NCI-H2029 (cell line): ENCODE measurements around the gene RAD18.

ENCODE experiments used
- DNase-seq: peaks from one replicate; lab custom pipeline; 2025; lab: John Stamatoyannopoulos, UW

The RAD18 gene

DNA sequence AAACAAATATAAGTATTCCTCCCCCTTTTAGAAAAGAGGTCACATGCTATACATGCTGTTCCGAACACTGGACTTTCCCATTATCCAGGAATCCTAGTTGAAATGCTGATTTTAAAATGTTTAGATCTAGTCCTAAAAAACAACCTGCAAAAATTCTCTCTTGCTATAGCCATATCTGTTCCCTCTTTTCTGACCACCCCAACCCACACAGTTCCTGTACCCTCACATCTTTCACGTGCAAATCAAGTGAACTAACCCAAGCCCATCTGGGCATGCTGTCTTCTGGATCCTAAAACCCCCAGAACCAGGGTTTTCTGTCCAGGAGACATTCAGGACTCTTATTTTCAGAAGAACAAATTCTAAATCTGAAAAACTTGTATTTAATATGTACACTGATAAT is 67.4 kb downstream of the RAD18 start:
- DNase-seq = no peak

DNA sequence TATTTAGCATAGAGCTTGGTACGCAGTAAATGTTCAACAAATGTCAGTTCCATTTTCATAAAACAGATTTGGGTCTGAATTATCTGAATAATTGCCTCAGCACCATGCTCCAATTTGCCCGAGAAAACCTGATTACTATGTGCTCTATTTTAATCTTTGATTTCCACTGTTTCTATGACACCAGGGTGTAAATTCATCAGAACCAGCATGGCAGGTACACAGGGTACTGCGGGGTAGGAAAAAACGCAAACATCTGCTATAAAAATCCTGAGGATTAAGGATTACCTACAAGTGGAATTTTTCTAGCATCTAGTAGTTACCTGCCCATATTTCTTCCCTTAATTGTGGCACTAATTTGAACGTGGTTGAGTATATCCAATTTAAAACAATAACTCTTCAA is 70.3 kb downstream of the RAD18 start:
- no peak for DNase-seq

DNA sequence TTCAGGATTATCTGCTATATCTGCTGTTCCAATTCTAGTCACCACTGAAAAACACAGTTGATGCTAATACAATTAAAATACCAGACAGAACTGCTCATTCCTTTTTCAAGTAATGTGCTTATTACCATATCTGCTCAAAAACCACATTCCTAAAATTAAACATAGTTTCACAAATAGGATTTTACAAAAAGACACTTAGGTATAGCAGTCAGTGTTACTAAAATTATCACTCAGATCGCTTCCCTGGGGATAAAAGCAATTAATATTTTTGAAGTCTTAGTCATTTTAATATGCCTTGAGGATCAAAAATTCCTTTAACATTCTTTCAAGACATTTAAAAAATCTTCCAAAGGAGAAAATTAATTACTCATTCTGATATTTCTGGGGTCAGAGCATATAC is 71.5 kb downstream of the RAD18 start:
- DNase-seq = no peak

DNA sequence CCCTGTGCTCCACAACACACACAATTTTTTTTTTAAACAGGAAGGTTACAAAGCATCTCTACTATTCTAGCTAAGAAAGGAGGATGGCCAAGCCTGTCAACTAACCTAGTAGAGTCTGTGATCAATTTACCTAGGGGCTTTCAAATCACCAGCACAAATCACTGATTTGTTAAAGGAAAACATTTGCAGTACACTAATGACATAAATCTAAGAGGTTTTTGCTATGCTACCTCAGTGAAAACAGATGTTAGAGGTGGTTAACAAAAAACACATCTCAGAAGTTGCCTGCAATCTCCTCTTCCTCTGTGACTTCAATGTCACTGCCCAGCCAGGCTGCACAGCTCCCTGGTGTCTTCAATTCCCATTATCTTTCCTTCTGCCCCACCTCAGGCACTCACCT is 72.0 kb downstream of the RAD18 start:
- DNase-seq = no peak

DNA sequence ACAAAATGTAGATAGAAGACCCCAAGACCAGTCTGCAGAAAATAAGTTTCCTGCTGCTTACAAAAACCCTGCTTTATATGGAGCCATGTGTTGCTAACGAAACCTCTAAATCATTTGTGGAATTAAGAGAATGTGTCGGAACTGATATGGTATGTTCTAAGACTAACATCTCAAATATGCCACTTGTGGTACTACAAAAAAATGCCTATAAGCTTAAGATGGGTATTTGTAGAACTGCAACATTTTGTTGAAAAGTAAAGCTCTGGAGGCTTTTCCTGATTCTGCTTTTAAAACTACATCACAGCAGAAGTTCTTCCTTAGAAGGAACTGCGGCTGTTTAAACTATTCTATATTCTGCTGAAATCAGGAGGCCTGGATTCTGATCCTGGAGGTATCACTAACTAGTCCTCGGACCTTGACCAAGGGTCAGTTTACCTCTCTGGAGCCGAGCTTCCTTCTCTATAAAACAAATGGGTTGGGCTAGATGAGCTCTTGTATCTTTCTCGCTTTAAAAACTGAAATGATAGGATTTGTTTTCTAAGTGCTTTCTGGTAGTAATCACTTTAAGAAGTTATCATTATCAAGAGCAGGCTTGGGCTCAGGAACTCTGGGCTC is 74.9 kb downstream of the RAD18 start:
- DNase-seq = no peak

DNA sequence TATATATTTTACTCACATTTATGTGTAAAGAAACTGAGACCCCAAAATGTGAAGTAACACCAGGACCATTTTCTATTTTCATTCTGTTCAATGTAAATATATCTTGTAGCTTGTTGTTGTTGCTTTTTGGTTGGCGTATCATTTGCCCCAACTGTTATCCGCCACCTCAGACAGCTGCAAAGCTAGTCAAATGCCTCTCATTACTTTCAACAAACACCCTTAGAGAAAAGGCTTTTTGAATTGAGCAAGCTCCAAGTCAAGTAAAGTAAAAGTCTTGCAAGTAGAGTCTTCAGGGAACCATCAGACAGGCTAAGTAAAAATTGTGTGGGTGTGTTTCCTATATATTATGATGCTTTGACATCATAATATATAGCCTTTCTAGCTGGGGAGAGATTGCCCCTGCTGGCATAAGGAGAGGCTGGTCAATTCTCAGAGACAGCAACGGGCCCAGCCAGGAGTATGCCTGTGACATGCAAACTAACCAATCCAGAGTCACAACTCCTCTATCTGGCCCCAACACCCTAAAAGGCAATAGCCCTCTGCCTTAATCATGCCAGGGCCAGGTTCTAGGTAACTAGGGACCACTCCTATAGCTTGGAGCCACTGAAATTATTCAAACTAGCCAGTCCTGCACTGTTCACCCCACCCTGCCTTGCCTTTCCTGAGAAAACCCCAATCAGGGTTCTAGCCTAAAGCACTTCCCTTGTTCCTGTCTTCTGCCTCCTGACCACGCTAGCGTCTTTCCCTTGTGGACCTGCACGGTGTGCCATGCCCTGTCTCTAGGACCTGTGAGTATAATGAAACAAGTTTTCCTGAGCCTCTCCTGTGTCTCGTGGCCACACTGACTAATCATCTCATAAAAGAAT is 75.6 kb downstream of the RAD18 start:
- DNase-seq = no peak

DNA sequence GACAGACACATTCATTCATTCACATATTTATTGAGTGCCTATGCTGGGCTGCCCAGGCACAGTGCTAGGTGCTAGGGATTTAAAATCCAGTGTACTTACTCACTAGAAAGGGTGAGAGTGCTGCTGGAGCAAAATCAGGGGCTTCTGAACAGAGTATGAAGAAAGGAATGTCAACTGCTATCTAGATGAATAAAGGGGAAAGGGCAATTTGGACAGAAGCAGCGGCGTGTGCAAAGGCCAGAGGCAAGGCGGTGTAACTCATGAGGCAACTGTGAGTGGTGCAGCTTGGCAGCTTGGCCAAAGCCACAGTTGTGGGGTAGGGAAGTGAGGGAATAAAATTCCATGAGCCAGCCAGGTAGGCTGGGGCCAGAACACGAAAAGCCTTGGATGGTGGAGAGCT is 76.7 kb downstream of the RAD18 start:
- DNase-seq = no peak

DNA sequence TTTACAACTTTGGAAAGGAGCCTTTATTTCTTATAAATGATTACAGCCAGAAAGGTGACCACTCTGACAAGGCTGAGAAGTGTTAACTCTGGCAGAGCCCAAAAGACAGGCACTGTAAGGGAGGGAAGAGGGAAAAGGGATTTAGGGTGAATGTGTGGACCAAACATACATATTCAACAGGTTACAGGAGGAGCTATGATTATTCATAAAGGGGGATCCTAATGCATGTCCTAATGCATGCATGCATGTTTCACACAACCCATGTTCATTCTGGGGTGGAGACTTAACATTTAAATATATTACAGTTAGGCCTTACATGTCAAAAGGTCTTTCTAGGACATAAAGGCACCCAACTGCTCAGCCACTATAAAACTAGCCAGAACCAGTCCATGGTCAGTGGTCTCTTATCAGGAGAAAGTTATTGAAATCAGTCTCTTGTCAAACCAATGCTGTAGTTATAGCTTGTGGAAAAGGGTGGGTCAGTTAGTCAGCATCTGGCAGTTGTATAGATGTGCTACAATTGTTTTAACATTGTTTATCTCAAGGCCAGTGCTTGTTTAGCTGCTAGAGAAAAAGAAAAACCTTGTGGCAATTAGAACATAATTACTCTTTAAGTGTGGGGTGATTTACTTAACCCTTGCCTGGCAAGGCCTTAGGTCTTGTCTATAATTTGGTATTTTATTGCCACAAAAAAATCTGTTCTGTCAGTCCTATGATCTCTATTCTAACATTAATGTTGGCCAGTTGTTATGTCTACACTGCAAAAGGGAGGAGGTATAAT is 77.5 kb downstream of the RAD18 start:
- DNase-seq = no peak

DNA sequence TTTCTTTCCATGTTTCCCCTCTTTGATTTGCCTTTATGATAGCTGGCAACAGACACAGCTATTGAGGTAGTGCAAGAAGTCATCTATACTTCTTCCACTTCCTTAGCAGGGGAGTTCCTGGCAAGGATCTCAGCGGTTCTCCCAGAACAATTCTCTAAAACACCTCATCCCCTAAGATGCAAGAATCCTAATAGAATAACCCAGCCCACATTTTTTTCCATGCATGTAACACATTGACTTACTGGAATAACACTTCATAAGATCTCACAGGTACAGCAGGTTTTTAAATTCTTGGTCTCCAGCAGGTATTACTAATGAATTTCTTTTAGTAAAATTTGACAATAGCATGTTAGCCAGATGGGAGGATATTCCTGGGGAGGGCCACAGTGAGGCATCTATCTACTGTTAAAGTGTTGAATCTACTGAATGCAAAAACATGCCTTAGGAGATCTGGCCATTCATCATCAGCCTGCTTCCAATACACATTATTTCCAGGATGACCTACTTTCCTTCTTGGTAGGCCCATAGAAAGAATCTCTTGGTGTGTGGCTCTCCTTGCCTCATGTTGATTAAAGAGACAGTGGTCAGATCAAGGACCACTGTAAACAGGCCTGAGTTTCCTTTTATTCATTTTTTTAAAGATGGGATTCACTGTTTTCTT is 78.5 kb downstream of the RAD18 start:
- no peak for DNase-seq

DNA sequence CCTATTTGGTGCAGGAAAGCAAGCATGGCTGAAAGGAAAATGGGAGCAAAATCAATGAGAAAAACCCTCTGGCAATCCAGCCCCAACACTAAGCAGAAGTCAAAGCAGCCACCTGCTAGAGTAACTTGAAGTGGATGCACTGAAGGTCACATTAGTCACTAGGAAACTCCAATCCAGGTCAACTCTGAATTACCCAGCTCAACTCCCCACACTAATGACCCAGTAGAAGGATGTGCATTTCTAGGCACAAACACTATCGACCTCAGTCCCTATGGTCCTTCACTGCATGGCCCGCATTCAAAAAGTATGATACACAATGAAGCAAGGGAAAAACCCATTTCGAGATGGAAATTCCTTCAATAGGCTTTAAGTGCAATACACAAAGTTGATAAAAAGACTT is 80.6 kb downstream of the RAD18 start:
- DNase-seq = no peak

DNA sequence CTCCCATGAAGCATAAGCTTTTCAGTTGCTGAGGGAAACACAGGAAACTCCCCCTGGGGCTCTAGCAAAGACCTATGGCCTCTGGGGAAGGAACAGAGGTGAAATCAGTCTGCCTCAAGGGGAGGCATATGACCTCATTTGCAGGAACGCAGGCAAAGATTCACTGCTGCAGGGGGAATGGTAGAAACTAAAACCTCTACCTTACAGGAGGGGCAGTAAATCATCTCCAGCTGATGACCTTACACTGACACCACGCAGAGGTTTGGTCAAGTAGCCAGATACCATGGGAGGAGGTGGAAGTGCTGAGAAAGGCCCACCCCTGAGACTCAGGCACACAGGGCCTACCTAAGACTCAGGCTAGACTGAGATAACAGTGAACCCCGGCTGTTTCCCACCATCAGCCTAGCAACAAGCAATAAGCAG is 81.1 kb downstream of the RAD18 start:
- DNase-seq = no peak

DNA sequence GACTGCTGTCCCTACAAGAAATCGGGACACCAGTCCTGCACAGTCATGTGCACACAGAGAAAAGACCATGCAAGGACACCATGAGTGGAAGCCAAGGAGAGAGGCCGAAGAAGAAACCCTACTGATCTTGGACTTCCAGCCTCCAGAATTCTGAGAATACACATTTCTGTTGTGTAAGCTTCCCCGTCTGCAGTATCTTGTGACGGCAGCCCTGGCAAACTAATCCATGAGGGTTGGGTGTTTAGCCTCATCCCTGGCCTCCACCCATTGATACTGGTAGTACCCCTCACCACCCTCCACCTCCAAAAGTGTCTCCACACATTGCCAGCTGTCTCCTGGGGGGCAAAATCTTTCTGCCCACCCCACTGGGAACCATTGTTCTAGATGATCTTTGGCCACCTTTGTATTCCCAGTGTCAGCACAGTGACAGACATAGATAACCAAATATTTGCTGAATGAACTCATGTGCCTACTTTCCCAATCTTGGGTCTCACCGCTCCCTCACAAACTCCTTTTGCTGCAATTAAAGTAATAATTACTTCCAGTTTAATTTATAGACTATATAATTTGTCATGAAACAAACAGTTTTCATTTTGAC is 83.8 kb downstream of the RAD18 start:
- DNase-seq = no peak

DNA sequence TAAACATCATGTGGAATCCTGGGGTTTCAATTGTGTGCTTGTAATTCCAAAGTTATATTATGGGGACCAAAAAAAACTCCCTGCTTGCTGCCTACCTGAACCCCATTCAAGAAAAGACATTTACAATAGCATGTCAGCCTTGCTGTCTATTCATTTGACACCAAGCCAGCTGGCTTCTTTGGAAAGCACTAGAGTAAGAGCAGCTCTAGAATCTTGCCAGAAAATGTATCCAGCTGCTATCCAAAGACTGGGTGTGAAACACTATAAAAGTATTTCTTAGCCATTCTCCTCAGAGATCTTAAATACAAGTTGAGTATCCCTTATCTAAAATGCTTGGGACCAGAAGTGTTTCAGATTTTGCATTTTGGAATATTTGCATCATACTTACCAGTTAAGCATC is 87.4 kb downstream of the RAD18 start:
- DNase-seq = no peak

DNA sequence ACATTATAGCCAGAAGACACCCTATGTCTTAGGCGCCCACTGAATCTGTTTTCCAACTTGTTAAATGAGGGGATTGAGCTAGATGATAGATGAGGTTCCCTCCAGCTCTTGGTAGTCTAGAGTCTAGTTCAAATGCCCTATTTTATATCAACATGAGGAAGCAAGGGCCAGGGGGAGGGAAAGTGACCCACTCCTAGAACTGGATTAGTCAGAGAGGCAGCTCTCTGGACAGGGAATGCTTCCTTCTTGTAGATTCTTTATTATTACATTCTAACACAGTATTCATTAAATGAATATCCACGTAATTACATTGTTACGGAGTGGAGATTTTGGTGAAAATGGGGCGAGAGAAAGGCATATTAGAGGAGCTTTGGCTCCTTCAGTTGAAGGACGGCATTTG is 89.5 kb downstream of the RAD18 start:
- DNase-seq = no peak

DNA sequence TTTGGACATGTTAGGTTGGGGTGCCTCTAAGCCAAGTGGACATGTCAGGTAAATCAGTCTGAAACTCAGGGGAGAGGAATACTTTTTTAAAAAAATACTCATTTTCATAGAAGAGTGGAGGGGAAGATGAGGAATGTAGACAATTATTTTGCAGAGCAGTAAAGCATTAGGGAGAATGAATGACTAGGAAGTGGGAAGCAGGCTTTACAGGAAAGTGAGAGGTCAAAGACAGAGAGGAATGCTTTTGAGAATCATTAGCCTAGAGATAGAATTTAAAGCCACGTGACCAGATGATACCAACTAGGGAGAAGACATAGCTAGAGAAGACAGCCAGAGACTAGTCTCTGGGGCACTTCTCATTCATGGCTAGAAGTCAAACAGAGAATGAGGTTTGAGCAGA is 91.0 kb downstream of the RAD18 start:
- DNase-seq = no peak

DNA sequence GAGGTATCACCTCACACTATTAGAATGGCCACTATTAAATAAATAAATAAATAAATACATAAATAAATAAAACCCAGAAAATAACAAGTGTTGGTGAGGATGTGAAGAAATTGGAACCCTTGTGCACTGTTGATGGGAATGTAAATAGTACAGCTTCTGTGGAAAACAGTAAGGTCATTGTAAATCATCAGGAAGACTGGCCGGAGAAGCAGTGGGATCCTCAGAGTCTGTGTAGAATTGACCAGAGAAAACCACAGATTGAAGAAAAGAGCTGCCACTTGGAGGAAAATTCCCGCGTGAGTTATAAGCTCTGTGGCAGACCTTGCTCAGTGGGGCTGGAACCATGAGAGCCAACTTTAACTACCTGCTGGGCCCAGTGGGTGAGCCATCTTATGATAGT is 92.0 kb downstream of the RAD18 start:
- DNase-seq = no peak

DNA sequence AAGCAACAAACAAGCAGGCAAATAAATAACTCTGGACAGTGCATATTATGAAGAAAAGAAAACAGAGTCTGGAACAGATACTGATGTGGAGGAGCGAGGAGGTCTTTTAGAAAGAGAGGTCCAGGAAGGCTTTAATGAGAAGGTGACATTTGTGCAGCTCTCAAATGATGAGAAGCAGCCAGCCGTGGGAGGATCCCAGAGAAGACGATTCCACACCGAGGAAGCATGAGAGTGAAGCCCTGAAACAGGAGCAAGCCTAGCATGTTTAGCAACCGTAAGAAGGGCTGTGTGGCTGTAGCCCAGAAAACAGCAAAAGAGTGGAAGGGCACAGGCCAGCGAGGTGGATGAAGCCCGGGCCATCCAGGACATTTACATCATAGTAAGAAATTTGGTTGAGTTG is 93.1 kb downstream of the RAD18 start:
- no peak for DNase-seq

DNA sequence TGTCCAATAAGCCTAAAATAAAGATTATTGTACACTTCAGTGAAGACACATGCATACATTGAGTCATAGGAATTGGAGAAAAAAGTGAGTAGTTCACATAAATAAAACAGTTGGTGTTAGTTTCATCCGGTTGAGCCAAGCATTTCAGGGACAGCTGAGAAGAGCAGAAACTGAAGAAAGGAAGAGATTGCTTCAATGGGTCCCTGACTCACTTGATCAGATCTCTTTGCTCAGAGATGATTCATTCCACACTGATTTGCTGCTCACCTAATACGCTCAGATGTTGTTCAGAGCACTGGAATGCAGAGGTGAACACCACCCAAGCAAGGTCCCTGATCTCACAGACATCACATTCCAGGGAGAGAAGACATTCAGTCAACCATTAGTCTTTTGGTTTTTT is 93.7 kb downstream of the RAD18 start:
- DNase-seq = no peak

DNA sequence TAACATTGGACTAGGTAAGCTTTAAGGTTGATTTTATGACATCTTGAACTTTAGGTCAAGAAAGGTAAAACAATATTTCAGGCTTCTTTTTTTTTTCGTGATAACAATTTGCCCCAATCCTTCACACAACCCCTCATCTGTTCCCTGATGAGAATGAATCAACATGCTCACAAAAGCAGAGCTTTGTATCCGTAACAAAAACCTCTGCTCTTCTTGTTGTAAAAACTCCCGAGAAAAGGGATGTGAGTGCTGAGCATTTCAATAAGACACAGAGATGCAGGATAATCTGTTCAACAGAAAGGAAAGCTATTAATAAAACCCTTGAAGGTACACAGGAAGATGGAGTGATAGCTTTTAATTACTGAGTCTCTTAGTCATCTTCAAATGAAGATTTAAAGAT is 94.3 kb downstream of the RAD18 start:
- DNase-seq = no peak

DNA sequence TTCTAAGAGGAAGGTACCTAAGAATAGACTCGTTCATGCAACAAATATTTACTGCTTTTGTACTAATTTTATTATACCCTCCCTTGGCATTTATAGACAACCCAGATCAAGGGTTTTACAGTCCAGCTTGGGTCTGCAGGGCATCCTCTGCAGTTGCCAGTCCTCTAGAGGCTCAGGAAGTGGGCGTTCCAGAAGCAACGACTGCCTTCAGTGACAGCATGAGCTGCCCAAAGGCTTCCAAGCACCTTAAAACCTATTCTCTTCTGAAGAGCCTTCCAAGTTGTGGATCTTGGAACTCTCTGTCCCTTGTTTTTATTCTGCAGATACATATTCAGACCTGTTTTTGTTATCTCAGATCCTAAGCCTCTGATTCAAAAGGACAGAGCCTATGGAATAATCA is 95.6 kb downstream of the RAD18 start:
- DNase-seq = no peak

DNA sequence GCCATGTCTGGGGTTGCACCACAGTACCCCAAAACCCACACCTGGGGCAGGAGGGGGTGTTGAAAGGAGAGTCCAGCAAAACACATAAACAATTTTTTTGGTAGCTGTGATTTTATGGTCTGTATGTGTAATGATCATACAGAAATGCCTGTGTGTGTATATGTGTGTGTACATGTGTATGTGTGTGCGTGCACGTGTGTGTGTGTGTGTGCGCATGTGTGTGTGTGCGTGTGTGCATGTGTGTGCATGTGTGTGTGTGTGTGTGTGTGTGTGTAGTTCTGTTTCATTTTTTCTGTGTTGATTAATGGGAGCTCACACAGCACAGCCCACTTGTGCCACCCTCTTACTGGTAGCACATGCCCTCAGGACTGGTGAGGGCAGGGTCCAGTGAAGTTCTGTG is 97.6 kb downstream of the RAD18 start:
- DNase-seq = no peak
